GM12891 (cell line): Measurements from ENCODE around the gene NDFIP2.

ENCODE experiments used
- PAX5 ChIP-seq: IDR thresholded peaks from 2 replicates; pipeline ENCODE4 v1.6.1; 2011; ENCODE audit warnings: low read length, moderate library complexity, mild to moderate bottlenecking; ENCODE audit not compliant: insufficient read depth, severe bottlenecking
- POLR2A ChIP-seq: IDR thresholded peaks from 2 replicates; pipeline ENCODE4 v1.6.1; 2011; ENCODE audit warnings: low read depth, low read length, control low read depth
- POLR2AphosphoS5 ChIP-seq: IDR thresholded peaks from 2 replicates; pipeline ENCODE4 v1.6.1; 2011; ENCODE audit warnings: low read depth, low read length, control low read depth
- POU2F2 ChIP-seq: IDR thresholded peaks from 2 replicates; pipeline ENCODE4 v1.6.1; 2011; ENCODE audit warnings: low read depth, mild to moderate bottlenecking, control low read depth, low read length, moderate library complexity
- SPI1 ChIP-seq: IDR thresholded peaks from 2 replicates; pipeline ENCODE4 v1.6.1; 2011; ENCODE audit warnings: low read depth, low read length, control low read depth
- TAF1 ChIP-seq: IDR thresholded peaks from 2 replicates; pipeline ENCODE4 v1.6.1; 2011; ENCODE audit warnings: low read depth, low read length, control low read depth

DNA sequence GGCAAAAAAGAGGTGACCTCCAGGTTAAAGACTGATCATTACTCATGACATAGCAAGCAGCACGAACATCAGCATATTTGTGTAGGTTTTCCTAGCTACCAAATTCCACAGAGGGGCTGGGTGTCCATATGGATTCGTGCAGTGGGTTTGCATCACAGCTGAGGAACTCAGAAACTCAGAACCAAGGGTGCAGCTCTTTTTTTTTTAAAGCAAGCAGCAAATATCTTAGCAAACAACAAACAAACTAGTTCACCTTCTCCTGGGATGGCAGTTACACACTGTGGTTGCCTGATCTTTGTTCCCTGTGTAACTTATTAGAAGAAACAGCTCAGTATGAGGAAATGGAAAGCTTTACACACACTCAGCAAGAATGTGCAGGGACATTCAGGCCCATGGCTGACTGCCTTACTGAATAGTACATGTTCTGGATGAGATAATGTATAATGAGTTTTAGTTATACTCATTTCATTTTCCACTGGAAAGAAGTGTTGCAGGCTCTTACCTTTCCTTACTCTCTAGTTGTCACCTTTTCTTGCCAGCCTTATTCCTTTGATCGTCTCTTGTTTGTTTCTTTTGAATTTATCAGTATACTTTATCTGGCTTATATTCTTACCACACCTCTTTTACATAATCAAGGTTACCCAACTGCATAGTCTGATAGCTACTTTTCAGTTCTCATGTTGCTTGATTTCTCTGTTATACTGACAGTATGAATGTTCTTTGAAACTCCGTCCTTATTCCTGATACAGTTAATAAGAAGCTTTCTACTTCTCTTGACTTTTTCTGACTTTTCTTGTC, 4.3 kb downstream of the NDFIP2 start:
- TF ChIP-seq TAF1: no peak
- no peak for TF ChIP-seq SPI1
- no peak for TF ChIP-seq POLR2A
- no peak for TF ChIP-seq POLR2AphosphoS5
- TF ChIP-seq PAX5: no peak
- no peak for TF ChIP-seq POU2F2
